PFSK-1 (cell line): Measurements from ENCODE around the gene ARHGEF19.

Experiments
- POLR2AphosphoS5 ChIP-seq: IDR thresholded peaks from 2 replicates; pipeline ENCODE4 v1.6.1; 2012; ENCODE audit warnings: low read depth, mild to moderate bottlenecking, control low read depth, low read length, moderate library complexity
- SIN3A ChIP-seq: IDR thresholded peaks from 2 replicates; pipeline ENCODE4 v1.6.1; 2012; ENCODE audit warnings: mild to moderate bottlenecking, low read length, moderate library complexity, borderline replicate concordance; ENCODE audit not compliant: insufficient read depth
- TAF1 ChIP-seq: IDR thresholded peaks from 2 replicates; pipeline ENCODE4 v1.6.1; 2012; ENCODE audit warnings: low read length, control low read depth, borderline replicate concordance; ENCODE audit not compliant: insufficient read depth
- TF ChIP-seq, protein P1 (sequence below), 2 experiments: IDR thresholded peaks; 2 replicates each; pipeline versions ENCODE4 v1.6.1 to v1.8.0; 2011 to 2012; ENCODE audit warnings: low read depth in 2 of 2, low read length in 2 of 2, control low read depth in 1 of 2, inconsistent platforms in 1 of 2, mild to moderate bottlenecking in 1 of 2, moderate library complexity in 1 of 2; ENCODE audit not compliant: insufficient read depth in 1 of 2

DNA sequence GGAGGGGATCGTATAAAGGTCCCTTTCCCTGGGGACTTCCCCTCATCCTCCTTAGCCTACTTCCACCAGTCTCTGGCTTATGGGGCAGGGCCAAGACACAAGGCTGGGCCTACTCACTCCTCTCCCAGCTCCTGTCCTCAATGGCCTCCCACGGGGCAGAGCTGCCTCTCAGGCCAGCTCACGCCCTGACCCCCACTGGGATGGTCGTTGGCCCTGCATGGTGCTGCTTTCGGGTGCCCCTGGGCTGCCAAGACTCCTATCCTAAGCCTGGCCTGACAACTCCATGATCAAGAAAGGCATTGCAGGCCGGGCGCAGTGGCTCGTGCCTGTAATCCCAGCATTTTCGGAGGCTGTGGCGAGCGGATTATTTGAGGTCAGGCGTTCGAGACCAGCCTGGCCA lies 18.3 kb upstream of the ARHGEF19 start:
- TF ChIP-seq, protein P1, sequence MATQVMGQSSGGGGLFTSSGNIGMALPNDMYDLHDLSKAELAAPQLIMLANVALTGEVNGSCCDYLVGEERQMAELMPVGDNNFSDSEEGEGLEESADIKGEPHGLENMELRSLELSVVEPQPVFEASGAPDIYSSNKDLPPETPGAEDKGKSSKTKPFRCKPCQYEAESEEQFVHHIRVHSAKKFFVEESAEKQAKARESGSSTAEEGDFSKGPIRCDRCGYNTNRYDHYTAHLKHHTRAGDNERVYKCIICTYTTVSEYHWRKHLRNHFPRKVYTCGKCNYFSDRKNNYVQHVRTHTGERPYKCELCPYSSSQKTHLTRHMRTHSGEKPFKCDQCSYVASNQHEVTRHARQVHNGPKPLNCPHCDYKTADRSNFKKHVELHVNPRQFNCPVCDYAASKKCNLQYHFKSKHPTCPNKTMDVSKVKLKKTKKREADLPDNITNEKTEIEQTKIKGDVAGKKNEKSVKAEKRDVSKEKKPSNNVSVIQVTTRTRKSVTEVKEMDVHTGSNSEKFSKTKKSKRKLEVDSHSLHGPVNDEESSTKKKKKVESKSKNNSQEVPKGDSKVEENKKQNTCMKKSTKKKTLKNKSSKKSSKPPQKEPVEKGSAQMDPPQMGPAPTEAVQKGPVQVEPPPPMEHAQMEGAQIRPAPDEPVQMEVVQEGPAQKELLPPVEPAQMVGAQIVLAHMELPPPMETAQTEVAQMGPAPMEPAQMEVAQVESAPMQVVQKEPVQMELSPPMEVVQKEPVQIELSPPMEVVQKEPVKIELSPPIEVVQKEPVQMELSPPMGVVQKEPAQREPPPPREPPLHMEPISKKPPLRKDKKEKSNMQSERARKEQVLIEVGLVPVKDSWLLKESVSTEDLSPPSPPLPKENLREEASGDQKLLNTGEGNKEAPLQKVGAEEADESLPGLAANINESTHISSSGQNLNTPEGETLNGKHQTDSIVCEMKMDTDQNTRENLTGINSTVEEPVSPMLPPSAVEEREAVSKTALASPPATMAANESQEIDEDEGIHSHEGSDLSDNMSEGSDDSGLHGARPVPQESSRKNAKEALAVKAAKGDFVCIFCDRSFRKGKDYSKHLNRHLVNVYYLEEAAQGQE (IDR thresholded peaks at IDR 0.05; ENCODE audit: insufficient read depth in 1 of 2, low read depth in 2 of 2, low read length in 2 of 2), result no peak
- TF ChIP-seq TAF1, result no peak
- no peak for TF ChIP-seq POLR2AphosphoS5
- TF ChIP-seq SIN3A, result no peak
